ENCODE measurements around the gene KRT36. TPM values are rescaled to one million over a fixed set of nuclear protein-coding genes. Genes with fewer than 3 reads are reported as not detected.
A peak's percentile ranks its signal among the peaks of the same experiment; 100 is the strongest.

Gene KRT36
- total RNA-seq, 1 experiment from 2014 or later = not detected

DNA sequence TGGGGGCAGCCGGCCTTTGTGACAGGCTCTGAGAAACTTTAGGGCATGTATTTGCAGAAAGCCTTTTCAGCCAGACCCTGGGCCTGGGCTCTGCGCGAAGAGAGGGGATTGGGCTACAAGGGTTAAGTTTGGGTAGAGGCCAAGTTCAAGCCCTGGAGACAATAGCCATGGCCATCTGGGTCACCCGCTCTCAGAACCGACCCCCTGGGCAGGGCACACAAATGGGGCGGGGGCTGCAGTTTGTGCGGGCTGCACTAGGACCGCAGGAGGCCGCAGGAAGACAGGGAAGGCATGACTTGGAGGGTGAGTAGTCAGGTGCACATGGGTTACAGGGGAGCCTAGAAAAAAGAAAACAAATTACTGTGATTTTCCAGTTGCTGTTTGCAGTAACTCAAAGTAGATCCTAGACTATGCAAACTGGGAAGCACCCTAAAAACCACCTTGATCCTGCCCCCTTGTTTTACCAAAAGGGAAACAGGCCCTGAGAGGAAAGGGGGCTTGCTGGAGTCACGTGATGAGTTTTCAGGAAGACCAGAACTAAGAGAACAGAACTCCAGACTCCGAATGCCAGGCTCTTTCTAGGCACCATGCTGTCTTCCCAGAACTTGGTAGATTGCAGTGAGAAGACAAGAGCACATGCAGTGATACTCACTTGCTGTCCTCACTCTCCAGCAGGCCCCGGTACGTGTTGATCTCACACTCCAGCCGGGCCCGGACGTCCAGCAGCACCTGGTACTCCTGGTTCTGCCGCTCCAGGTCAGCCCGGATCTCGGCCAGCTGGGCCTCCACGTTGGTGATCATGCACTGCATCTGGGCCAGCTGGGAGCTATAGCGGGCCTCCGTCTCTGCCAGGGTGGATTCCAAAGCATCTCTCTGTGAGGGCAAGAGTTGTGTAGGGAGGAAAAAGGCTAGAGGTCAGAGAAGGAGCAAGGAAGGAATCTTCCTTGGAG, 12.6 kb downstream of the KRT36 start:
- no peak for DNase-seq (ENCODE audit: low read depth)

DNA sequence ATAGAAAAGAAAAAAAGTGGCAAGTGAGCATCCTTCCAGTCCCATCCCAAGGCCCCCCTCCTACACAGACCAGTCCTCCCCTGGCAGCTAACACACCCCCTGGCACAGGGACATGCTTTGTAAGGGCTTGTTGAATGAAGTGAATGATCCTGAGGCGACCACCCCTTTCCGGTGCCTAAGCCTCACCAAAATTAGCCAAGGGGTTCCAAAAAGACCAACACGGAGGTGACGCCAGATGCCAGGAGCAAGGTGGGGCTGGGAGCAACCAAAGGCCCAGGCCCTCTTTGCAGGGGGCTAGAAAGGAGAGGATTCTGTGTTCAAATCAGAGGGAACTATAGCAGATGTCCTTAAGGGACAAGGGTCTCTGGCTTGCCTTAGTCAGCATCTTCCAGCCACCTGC, 14.3 kb downstream of the KRT36 start:
- DNase-seq (ENCODE audit: low read depth) = no peak

DNA sequence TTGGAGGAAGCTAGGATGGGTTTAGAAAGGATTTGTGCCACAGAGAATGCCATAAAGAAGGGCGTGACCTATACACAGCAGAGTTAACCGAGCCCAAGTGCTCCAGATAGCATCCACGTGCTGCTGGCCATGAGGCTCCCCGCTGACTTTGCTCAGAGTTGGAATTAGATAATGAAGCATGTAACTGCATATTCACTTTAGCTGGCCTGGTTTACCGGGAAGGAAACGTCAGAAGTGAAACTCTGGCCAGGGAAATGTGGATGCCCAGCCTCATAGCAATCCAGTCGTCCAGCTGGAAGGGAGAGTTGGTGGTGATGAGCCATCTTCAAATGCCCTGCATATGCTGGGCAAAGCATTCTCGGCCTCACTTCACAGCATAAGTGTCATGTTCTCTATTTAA, 14.8 kb downstream of the KRT36 start:
- DNase-seq (ENCODE audit: low read depth) = no peak

DNA sequence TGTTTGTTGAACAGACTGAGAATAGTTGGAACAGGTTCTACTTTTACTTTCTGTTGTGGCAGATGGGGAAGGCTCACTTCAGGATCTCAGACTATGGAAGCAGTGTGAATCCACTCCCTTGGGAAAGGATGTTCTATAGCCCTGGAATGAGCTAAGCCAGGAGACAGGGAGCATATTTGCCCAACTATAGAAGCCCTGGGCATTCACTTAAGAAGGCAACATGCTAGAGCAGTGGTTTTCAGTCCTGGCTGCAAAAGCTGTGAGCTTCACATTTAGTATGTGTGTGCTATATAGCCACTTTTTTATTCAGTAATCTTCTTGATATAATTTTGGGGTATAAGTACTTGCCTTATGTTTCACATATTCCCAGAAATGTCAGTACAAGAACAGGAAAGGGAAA, 21.4 kb downstream of the KRT36 start:
- no peak for DNase-seq (ENCODE audit: low read depth)

DNA sequence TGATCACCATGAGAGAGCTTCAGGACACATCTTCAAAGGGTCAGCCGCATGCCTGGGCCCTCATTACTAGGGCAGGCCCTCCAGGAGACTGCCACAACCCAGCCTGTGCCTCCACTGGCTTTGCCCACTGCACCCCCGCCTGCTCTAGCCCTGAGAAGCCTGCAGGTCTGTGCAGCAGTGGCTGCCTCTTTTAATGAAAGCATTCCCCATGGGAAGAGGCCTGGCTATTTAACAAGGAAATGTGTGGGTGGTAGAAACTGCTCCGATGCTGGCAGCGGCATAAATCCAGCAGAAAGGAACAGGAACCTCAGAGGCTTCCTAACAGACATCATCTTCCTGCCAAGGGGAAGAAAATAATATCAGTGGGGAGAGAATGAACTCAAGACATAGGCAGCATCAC, 22.1 kb downstream of the KRT36 start:
- no peak for DNase-seq (ENCODE audit: low read depth)

DNA sequence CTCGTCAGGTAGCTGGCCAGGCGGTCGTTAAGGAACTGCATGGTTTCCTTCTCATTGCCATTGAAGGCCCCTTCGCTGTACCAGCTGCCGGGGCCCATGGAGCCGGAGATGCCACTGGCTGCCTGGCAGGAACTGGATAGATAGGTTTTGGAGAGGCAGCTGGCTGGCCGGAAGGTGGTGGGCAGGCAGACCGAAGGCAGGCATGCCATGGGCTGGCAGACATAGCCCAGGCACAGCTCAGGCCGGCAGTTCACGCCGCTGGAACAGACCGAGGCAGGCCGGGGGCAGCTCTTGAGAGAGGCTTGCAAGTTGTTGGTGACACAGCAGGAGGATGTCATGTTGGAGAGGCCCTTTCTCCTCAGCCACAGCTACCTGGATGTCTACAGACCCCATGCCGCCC, 22.7 kb downstream of the KRT36 start, which contains the start of gene KRT32:
Gene KRT32 (minus strand): TSS at position 399 of the 400 bp plus-strand sequence. CDS start 61 bp downstream, at position 338.
- DNase-seq (ENCODE audit: low read depth) = no peak

DNA sequence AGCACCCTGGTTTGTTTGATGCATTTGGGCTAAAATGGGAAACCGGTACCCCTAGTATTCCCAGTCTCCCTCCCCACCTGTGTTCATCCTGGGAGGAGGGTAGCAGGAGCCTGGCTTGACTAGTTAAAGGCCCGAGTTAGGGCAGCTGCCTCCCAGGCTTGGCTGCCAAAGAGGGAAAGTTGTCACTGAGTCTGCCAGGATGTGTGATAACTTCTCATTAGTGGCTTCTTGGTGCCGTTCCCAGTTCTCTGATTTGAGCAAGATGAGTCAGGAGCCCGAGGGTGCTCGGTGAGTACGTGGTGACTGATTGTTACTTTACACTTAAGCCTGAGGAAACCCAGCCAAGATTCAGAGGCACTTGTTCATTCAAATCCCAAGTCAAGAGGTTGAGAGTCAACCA, 25.0 kb downstream of the KRT36 start:
- peak; percentile 96 for DNase-seq (ENCODE audit: low read depth)

DNA sequence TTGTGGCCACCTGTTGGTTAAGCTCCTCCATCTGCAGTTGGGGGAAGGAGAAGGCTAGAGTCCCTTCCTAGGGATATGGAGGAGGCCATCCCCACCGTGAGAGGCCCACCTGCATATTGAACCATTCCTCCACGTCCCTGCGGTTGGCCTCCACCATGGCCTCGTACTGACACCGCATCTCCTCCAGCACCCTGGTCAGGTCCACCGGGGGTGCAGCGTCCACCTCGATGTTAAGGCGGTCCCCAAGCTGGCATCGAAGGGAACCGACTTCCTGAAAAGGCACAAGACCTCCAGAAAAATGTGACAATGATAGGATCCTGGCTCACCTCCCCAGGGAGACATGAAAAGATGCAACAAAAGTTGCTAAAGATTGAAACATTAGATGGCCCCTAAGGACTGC, 25.5 kb downstream of the KRT36 start:
- DNase-seq (ENCODE audit: low read depth) = no peak

DNA sequence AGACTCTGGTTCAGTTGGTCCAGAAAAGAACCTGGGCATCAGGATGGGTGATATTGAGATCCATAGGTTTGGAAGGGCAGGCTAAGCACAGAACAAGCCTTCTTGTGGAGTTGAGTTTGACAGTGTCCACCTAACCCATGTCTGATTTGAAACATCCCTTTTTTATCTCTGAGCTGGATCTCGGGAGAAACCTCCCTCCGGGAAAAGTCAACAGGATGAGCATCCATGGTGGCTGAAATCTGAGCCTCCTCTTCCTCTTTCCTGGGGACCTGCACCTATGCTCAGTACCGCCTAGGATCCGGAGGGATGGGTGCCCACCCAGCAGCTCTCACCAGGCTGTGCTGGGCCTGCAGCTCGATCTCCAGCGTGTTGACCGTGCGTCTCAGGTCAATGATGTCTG, 26.0 kb downstream of the KRT36 start:
- no peak for DNase-seq (ENCODE audit: low read depth)

DNA sequence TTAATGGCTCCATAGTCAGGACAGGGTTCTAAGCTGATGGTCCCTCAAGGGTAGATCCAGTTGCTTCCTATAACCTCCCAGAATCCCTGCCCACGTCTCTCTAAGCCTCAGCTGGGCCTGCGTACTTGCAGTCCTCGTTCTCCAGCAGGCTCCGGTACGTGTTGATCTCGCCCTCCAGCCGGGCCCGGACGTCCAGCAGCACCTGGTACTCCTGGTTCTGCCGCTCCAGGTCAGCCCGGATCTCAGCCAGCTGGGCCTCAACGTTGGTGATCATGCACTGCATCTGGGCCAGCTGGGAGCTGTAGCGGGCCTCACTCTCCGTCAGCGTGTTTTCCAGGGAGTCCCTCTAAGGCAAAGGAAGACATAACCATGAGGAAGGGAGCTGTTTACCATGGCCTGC, 27.0 kb downstream of the KRT36 start:
- no peak for DNase-seq (ENCODE audit: low read depth)

DNA sequence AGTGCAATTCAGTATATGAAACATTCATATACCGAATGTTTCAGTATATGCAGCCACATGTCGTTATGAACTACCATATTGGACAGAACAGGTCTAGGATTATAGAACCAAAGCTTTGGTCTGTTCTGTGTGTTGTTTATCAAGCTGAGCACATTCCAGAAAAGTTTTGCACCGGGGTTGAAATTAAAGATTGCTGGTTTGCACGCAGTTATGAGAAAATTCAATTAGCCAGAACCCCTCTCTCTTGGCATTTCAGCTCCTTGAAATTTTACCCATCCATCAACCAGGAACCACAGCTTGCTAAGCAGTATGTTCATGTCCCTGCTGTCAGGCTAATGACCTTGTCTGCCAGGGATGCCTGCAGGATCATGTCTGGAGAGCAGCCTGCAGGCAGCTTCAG, 32.0 kb downstream of the KRT36 start:
- DNase-seq (ENCODE audit: low read depth) = no peak

DNA sequence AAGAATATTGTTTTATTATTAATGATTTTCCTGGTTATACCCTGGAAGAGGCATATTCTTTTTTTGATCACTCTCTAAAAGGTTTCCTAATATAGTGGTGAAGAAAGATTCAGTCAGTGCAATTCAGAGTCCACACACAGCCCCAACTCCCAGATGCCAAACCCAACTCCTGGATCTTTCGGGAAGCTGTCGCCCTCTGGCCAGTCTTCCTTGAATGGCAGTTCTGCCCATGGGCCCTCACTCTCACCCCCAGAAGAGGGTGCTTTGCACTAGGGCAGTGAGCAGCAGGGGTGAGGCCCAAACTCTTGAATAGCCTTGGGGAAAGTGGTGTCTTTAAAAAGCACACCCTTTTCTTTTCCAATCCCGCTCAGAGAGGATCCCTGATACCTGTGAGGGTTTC, 33.5 kb downstream of the KRT36 start:
- DNase-seq (ENCODE audit: low read depth) = peak; percentile 27

DNA sequence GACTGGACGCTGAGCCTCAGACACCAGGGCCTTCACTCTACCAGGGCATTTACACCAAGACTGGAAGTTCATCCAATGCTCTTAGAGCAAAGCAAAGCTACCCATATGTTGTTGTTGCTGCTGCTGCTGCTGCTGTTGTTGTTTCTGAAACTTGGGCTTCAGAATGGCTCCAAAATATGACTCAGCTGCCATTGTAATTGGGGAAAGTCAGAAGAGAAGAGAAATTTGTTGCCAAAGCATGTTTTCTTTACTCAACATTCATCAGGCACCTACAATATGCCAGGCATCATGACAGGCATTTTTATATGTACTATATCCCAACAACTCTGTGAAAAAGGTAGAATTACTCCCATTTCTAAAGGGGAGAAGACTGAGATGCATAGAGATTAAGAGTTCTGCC, 34.5 kb downstream of the KRT36 start:
- DNase-seq (ENCODE audit: low read depth) = no peak

DNA sequence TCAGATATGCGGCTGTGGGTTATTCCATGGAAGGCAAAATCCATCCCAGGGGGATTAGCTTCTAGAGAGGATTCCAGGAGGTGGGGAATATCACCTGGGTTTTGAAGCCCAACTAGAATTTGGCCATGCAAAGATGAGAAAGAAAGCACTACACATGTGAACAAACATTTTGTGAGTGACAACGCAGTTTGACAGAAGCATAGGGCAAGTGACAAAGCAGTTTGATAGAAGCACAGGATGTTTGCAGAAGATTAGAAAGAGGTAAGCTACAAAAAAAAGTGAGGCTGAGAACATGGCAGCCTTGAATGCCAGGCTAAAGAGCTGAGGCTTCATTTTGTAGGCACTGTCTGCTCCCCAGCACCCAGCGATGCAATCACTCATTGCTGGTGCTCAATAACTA, 36.6 kb downstream of the KRT36 start:
- no peak for DNase-seq (ENCODE audit: low read depth)

DNA sequence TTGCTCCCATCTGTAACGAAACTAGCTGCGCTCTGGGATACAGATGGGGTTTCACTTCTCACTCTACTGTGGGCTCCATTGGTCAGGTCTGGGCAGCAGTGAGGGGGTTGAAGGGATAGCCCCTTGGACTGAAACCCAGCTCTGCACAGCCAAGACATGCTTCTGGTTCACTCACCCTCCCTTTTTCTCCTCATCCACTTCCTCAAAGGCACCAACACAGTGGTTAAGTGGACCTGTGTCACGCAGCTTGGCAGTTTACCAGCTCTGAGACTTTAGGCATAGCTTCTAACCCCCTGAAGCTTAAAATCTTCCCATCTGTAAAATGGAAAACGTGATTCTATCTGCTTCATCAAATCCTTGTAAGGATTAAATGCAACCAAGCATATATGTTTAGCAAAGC, 37.4 kb downstream of the KRT36 start:
- DNase-seq (ENCODE audit: low read depth) = no peak

DNA sequence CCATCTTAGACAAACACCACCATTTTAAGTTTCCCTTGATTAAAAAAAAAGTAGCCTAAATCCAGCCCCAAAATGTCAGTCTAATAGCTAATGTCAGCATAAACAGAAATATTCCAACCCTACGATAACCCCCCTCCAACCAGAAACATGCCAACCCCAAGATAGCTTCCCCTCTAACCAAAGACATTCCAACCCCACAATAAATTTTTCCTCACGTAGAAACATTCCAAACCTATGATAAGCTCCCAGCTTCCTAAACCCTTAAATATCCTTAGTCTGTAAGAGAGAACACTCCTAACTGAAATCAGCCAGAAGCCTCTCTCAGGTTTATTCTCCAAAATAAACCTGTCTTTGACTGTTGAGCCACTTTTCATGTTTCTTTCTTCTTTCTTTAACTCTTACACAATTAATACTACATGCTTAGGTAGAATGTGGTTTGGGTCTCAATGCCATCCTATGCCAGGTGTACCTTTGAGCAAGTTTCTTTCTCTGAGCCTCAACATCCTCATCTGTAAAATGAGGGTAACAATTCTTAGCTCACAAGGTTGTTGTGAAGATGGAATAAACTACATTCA, 38.5 kb downstream of the KRT36 start:
- no peak for DNase-seq (ENCODE audit: low read depth)

DNA sequence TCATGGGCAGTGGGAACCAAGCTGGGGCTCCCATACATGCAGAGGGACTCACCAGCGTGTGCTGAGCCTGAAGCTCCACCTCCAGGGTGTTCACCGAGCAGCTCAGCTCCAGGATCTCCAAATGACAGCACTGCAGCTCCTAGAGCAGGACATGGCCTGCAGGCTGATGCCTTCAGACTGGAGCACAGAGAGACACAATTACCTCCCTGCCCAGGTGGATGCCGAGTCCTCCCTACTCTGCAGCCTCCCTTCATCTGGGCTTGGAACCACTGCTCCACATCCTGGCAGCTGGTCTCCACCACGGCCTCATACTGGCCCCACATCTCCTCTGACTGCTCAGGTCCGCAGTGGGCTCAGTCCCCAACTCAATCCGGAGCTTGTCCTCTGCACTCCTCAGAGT, 40.7 kb downstream of the KRT36 start:
- DNase-seq (ENCODE audit: low read depth) = no peak

DNA sequence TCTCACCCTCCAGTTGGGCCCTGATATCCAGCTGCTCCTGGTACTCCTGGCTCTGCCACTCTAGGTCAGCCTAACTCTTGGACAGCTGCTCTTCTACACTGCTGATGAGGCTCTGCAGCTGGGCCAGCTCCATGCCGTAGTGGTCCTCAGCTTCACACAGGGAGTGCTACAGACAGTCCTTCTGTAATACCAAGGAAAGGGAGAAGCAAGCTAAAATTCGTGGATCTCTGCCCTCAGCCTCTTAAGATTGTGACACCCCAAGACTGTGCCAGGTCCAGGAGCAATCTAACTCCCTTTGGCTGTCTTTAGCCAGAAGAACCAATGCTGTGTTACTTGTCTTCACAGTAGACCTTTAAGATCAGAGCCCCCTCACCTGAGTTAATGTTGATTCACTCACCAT, 41.2 kb downstream of the KRT36 start:
- no peak for DNase-seq (ENCODE audit: low read depth)

DNA sequence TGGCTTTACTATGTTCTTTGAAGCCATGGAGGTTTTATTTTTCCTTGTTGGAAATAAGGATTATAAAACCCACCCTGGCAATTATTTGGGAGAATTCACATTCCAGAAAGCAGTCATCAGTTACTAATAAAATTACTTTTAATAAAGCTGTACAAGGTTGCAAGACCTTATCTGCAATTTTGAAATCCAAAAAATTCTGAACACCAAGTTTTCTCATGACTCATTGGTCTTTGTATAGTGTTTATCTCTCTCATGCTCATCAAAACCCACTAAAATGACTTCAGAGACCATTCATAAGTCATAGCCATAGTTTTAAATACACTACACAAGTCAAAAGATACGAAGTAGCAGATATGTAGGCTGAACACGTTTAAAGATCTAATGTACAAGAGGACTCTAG, 42.9 kb downstream of the KRT36 start:
- DNase-seq (ENCODE audit: low read depth) = no peak

DNA sequence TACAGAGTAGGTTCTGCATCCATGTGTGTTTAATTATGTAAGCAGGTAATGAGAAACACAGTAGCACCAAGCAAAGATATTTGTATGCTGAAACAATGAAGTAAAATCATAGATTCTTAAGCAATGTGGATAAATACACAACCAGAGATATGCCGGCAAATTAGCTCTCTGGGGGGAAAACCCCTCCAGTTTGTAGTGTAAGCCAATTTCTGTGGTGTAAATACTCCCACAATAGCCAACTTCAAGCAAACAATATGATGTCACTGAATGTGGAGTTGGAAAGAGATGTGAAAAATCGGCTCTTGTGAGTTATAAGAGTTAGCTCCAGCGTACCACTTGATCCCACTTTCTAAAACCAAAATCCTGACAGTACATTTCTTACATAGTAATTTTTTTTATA, 45.1 kb downstream of the KRT36 start:
- no peak for DNase-seq (ENCODE audit: low read depth)

DNA sequence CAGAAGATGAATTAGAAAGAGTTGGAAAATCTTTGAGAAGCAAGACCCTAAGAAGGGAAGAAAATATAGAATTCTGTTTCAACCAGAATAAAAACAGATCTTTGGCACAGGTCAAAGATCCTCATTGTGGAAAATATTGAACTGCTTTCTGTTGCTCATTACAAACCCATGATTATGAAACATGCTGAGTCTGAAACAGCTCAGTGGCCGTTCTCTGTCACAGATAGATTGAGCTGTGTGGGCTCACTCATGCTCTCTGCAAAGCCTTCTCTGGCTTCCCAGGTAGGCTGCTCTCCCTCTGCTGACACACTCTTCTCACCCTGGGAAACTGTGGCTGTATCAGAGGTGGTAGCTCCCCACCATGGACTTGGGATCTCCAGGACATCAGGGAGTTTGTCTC, 45.5 kb downstream of the KRT36 start:
- DNase-seq (ENCODE audit: low read depth) = no peak

DNA sequence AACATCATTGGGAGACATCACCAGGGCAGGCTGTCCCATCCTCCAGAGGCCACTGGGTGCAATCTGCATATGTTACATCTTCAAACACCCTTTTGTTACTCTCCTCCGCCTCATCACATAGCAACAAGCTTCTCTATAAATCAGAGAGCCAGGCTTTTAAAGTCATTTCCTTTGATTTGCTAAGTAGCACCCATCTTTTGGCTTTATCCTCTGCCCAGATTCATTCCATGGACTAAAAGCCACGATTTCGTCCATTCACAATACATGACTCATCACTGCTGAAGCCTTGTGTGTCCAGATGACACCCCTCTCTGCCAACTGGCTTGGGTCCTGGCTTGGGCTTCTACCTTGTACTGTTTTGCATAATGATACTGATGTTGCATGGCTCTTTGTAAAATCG, 47.0 kb downstream of the KRT36 start:
- no peak for DNase-seq (ENCODE audit: low read depth)

DNA sequence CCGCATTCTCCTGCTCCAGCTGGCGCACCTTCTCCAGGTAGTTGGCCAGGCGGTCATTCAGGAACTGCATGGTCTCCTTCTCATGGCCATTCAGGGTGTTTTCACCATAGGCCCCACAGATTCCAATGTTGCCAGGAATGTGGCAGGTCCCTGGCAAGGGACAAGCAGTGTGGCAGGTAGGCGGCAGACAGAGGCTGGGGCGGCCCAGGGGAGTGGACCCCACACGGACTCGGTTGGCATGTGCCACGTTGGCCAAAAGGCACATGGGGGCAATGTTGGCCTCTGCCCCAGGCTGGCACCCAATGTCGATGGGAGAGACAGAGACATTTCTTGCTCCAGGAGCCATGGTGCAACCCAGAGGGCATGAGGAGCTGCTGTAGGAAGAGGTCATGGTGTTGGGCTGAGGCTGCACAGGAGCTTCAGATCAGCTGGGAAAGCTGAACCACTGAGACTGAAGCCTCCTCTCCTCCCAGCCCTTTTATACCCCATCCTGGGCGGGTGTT, 49.1 kb downstream of the KRT36 start, which contains the start of gene KRT38:
Gene KRT38 (minus strand): TSS at position 453 of the 503 bp plus-strand sequence. CDS start 62 bp downstream, at position 391.
- DNase-seq (ENCODE audit: low read depth) = no peak

All from Daoy (cell line).